ENCODE data around the gene FGF12.

Gene FGF12

GRCh38 chr3:192408007-192408646 lies 319.2 kb downstream of the FGF12 start:
- Histone ChIP-seq H3K27ac (ENCODE audit: low read depth, low read length) (no peak overlapping the region), H3K4me1 (ENCODE audit: control insufficient read depth, low read length) (no peaks in the 10 kb centered on the region), H3K4me2 (ENCODE audit: low read length) (no peak overlapping the region), H3K4me3 (ENCODE audit: low read length) (no peak overlapping the region), H3K9me2 (replicated peaks; ENCODE audit: control insufficient read depth, low read length) (no peaks in the 10 kb centered on the region), H3K9me3 (ENCODE audit: control insufficient read depth, insufficient read depth, low read length) (0 out of 2 replicates have a peak, but pooled peaks cover 3% of the 10 kb centered on the region), H3K36me3 (ENCODE audit: control insufficient read depth, low read length) (no peaks in the 10 kb centered on the region), H3K27me3 (ENCODE audit: control insufficient read depth, low read length) (no peaks in the 10 kb centered on the region), H3F3A (ENCODE audit: control insufficient read depth, insufficient read depth) (no peaks in the 10 kb centered on the region), H3K79me2 (ENCODE audit: control insufficient read depth, low read length) (no peaks in the 10 kb centered on the region), H4K20me1 (ENCODE audit: control insufficient read depth, insufficient read depth, low read depth, low read length) (no peaks in the 10 kb centered on the region)
- TF ChIP-seq EZH2phosphoT487 (IDR thresholded peaks at IDR 0.05; ENCODE audit: borderline replicate concordance, low read length), result no peak
- TF ChIP-seq, protein P1, sequence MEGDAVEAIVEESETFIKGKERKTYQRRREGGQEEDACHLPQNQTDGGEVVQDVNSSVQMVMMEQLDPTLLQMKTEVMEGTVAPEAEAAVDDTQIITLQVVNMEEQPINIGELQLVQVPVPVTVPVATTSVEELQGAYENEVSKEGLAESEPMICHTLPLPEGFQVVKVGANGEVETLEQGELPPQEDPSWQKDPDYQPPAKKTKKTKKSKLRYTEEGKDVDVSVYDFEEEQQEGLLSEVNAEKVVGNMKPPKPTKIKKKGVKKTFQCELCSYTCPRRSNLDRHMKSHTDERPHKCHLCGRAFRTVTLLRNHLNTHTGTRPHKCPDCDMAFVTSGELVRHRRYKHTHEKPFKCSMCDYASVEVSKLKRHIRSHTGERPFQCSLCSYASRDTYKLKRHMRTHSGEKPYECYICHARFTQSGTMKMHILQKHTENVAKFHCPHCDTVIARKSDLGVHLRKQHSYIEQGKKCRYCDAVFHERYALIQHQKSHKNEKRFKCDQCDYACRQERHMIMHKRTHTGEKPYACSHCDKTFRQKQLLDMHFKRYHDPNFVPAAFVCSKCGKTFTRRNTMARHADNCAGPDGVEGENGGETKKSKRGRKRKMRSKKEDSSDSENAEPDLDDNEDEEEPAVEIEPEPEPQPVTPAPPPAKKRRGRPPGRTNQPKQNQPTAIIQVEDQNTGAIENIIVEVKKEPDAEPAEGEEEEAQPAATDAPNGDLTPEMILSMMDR (IDR thresholded peaks at IDR 0.05; ENCODE audit: low read depth, low read length, poor library complexity, severe bottlenecking), result no peak

DNA sequence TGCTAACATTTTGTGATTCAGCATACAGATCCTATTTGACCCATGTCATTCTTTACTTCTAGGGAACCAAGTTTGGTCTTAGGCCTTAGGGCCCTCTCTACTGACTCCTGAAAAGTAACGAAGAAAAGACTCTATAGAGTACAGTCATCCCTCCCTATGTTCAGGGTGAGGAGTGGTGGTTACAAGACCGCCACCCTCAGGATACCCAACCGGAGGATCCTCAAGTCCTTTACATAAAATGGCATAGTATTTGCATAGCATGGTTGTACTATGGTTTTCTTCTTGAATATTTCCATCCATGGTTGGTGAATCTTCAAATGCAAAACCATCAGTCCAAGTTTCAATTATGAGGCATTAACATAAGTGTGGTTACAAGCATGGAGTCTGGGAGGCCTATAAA lies 327.6 kb downstream of the FGF12 start:
- no peak overlapping the region for H3K27ac ChIP-seq (ENCODE audit: low read depth, low read length)
- no peaks in the 10 kb centered on the region for H3K27me3 ChIP-seq (ENCODE audit: control insufficient read depth, low read length)
- no peaks in the 10 kb centered on the region for H4K20me1 ChIP-seq (ENCODE audit: control insufficient read depth, insufficient read depth, low read depth, low read length)
- no peaks in the 10 kb centered on the region for H3K79me2 ChIP-seq (ENCODE audit: control insufficient read depth, low read length)
- H3K36me3 ChIP-seq (ENCODE audit: control insufficient read depth, low read length), result no peaks in the 10 kb centered on the region
- no peaks in the 10 kb centered on the region for H3K4me1 ChIP-seq (ENCODE audit: control insufficient read depth, low read length)
- no peaks in the 10 kb centered on the region for H3K9me3 ChIP-seq (ENCODE audit: control insufficient read depth, insufficient read depth, low read length)
- H3F3A ChIP-seq (ENCODE audit: control insufficient read depth, insufficient read depth), result no peaks in the 10 kb centered on the region
- no peaks in the 10 kb centered on the region for H3K9me2 ChIP-seq (replicated peaks; ENCODE audit: control insufficient read depth, low read length)
- H3K4me3 ChIP-seq (ENCODE audit: low read length), result no peak overlapping the region
- H3K4me2 ChIP-seq (ENCODE audit: low read length), result no peak overlapping the region
- TF ChIP-seq, protein P1 (IDR thresholded peaks at IDR 0.05; ENCODE audit: low read depth, low read length, poor library complexity, severe bottlenecking), result no peak
- no peak for TF ChIP-seq EZH2phosphoT487 (IDR thresholded peaks at IDR 0.05; ENCODE audit: borderline replicate concordance, low read length)

DNA sequence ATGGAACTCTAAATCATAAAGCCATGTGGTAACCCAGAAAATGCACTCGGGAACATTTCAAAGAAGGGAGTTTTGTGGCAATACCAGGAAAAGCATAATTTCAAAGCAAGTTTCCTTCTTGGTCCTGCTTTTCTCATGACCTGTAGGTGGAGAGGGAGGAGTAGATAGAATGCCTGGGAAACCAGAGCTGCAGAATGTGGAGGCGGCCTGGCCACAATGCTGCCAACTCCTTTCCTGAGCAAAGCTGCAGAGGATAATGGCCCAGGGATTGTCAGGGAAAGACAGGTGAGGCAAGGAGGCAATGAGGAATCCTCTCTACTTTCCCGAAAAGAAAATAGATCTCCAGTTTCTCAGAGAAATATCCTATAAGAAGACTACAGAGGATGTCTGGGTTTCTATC lies 330.3 kb downstream of the FGF12 start:
- H3K36me3 ChIP-seq (ENCODE audit: control insufficient read depth, low read length), result no peaks in the 10 kb centered on the region

More for the DNA sequence above, 330.3 kb downstream of the FGF12 start:
- Histone ChIP-seq H3K4me2 (ENCODE audit: low read length) (no peak overlapping the region), H3K4me3 (ENCODE audit: low read length) (no peak overlapping the region), H3K9me2 (replicated peaks; ENCODE audit: control insufficient read depth, low read length) (no peaks in the 10 kb centered on the region), H3F3A (ENCODE audit: control insufficient read depth, insufficient read depth) (no peaks in the 10 kb centered on the region), H3K27ac (ENCODE audit: low read depth, low read length) (no peak overlapping the region), H3K4me1 (ENCODE audit: control insufficient read depth, low read length) (no peaks in the 10 kb centered on the region), H3K27me3 (ENCODE audit: control insufficient read depth, low read length) (no peaks in the 10 kb centered on the region), H4K20me1 (ENCODE audit: control insufficient read depth, insufficient read depth, low read depth, low read length) (no peaks in the 10 kb centered on the region), H3K9me3 (ENCODE audit: control insufficient read depth, insufficient read depth, low read length) (no peaks in the 10 kb centered on the region), H3K79me2 (ENCODE audit: control insufficient read depth, low read length) (no peaks in the 10 kb centered on the region)
- TF ChIP-seq, protein P1 (IDR thresholded peaks at IDR 0.05; ENCODE audit: low read depth, low read length, poor library complexity, severe bottlenecking), result no peak
- no peak for TF ChIP-seq EZH2phosphoT487 (IDR thresholded peaks at IDR 0.05; ENCODE audit: borderline replicate concordance, low read length)

Measured in DOHH2 (cell line).